GM19467 (cell line): Measurements from ENCODE around the gene TSKU.
"Not testable (repeated sequence)": the region's sequence is repeated elsewhere in the genome, so short reads cannot be mapped to it uniquely, and the experiment has no call there.

ENCODE experiments used
- ATAC-seq: cut with Tn5 transposase; IDR thresholded peaks from one replicate; pipeline ENCODE4 v1.9.1; 2021; ENCODE audit warnings: mild to moderate bottlenecking, moderate library complexity; ENCODE audit not compliant: unreplicated experiment

The TSKU gene

GRCh38 chr11:76799066-76799804 lies 16.1 kb downstream of the TSKU start:
- peak; percentile 88 for ATAC-seq

GRCh38 chr11:76800466-76801200 lies 17.5 kb downstream of the TSKU start:
- no peak for ATAC-seq

- no peak for ATAC-seq
These were observed 18.1 kb downstream of the TSKU start for GRCh38 chr11:76801225-76801624.

GRCh38 chr11:76801736-76802135 lies 18.6 kb downstream of the TSKU start:
- no peak for ATAC-seq

GRCh38 chr11:76802151-76802550 lies 19.0 kb downstream of the TSKU start:
- no peak for ATAC-seq

GRCh38 chr11:76802621-76803020 lies 19.5 kb downstream of the TSKU start:
- ATAC-seq = no peak

- no peak for ATAC-seq
These were observed 19.9 kb downstream of the TSKU start for GRCh38 chr11:76803023-76803422.

- ATAC-seq = no peak
These were observed 20.9 kb downstream of the TSKU start for GRCh38 chr11:76803811-76804600.

GRCh38 chr11:76805206-76805913 lies 22.2 kb downstream of the TSKU start:
- ATAC-seq = no peak

- ATAC-seq = no peak
These were observed 23.0 kb downstream of the TSKU start for GRCh38 chr11:76806131-76806530.

- ATAC-seq = no peak
These were observed 23.6 kb downstream of the TSKU start for GRCh38 chr11:76806608-76807205.

- ATAC-seq = no peak
These were observed 24.2 kb downstream of the TSKU start for GRCh38 chr11:76807206-76807875.

- ATAC-seq = no peak
These were observed 25.0 kb downstream of the TSKU start for GRCh38 chr11:76808171-76808570.

GRCh38 chr11:76808996-76809395 lies 25.8 kb downstream of the TSKU start:
- ATAC-seq = no peak

GRCh38 chr11:76810151-76810853 lies 27.1 kb downstream of the TSKU start:
- ATAC-seq = no peak

GRCh38 chr11:76811259-76811658 lies 28.1 kb downstream of the TSKU start:
- no peak for ATAC-seq

GRCh38 chr11:76814414-76814813 lies 31.3 kb downstream of the TSKU start:
- no peak for ATAC-seq

GRCh38 chr11:76815678-76816077 lies 32.5 kb downstream of the TSKU start:
- ATAC-seq = not testable (repeated sequence)

- no peak for ATAC-seq
These were observed 37.0 kb downstream of the TSKU start for GRCh38 chr11:76820184-76820566.
